SK-N-MC (cell line): ENCODE measurements around the gene SAMSN1.

Source experiments
- EZH2 ChIP-seq: fragments of 200-600 bp; sonication (generic); IDR thresholded peaks from one replicate; pipeline ENCODE4 v1.6.1; 2017; ENCODE audit warnings: antibody characterized with exemption
- POLR2AphosphoS5 ChIP-seq: IDR thresholded peaks from 2 replicates; pipeline ENCODE4 v1.6.1; 2012; ENCODE audit warnings: mild to moderate bottlenecking, low read depth, low read length, borderline replicate concordance

DNA sequence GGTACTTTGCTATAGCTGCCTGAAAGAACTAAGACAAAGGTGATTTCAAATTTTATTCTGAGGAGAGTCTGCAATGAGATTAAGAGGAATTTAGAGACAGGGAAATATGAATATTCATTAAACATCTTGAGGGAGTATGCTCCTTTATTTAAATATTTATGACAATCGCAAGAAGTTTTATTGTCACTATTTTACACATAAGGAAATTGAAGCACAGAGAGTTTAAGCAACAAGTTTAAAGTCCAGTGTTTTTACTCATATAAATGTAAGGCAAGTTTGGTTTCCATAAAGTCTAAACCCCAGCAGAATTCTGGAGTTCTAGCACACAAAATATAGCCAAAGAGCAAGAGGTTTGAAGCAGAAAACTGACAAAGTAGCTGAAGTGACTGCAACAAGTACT, 49.3 kb upstream of the SAMSN1 start:
- TF ChIP-seq EZH2 (no peak), POLR2AphosphoS5 (no peak)
